Cardiac muscle cell (in vitro differentiated cells and primary cell): ENCODE results near the gene BRIP1. TPM values are rescaled to one million over a fixed set of nuclear protein-coding genes. Genes with fewer than 3 reads are reported as not detected.

Experiments
- DNase-seq, 2 donors: peaks; one replicate each; pipeline versions ENCODE4 v3.0.0 to v3.0.0-alpha.2; 2010 to 2017; ENCODE audit warnings: low read depth in 1 of 2, low spot score in 1 of 2
- H3K27ac ChIP-seq: fragments of 200-600 bp; sonication (generic); 2 replicates; pipeline ENCODE4 v1.5.1; 2016
- H3K27me3 ChIP-seq: fragments of 200-600 bp; sonication (generic); 2 replicates; pipeline ENCODE4 v1.6.0; 2016; ENCODE audit warnings: control low read depth
- H3K36me3 ChIP-seq: fragments of 200-600 bp; sonication (generic); 2 replicates; pipeline ENCODE4 v1.5.1; 2016; ENCODE audit warnings: control low read depth
- H3K4me1 ChIP-seq: fragments of 200-600 bp; sonication (generic); 2 replicates; pipeline ENCODE4 v1.8.1; 2017; ENCODE audit warnings: low read depth, mild to moderate bottlenecking, mixed run types
- H3K4me3 ChIP-seq: fragments of 200-600 bp; sonication (generic); 2 replicates; pipeline ENCODE4 v1.5.1; 2016; ENCODE audit warnings: mild to moderate bottlenecking
- H3K9me3 ChIP-seq: fragments of 200-600 bp; sonication (generic); 2 replicates; pipeline ENCODE4 v1.5.1; 2017; ENCODE audit warnings: low read depth, mild to moderate bottlenecking, control low read depth
- CTCF ChIP-seq: IDR thresholded peaks from 2 replicates; pipeline ENCODE4 v1.5.1; 2012; ENCODE audit warnings: low read depth, mild to moderate bottlenecking, low read length
- polyA plus RNA-seq: library from polyadenylated mRNA; unstranded; fragments of >200 nt; fragmentation: Nextera tagmentation; extraction: Ambion mirVana; gene quantifications from 2 replicates; pipeline ENCODE4 v1.2.1, GENCODE V29; 2016
- total RNA-seq: library from RNA; depleted of rRNA; stranded (reverse); fragments of >200 nt; gene quantifications from 2 replicates; pipeline ENCODE4 v1.2.3, GENCODE V29; 2016

The BRIP1 gene
- total and polyA plus RNA-seq, 2 experiments from 2014 or later, result 3.1 to 9.2 TPM

- Histone ChIP-seq H3K4me1 (no peaks in the 10 kb centered on the region), H3K27me3 (no peaks in the 10 kb centered on the region), H3K36me3 (no peaks in the 10 kb centered on the region), H3K27ac (no peak overlapping the region), H3K9me3 (no peaks in the 10 kb centered on the region), H3K4me3 (no peak overlapping the region)
- DNase-seq, result no peak
- no peak for TF ChIP-seq CTCF
These were observed 216.8 kb downstream of the BRIP1 start for GRCh38 chr17:61646482-61646881.

DNA sequence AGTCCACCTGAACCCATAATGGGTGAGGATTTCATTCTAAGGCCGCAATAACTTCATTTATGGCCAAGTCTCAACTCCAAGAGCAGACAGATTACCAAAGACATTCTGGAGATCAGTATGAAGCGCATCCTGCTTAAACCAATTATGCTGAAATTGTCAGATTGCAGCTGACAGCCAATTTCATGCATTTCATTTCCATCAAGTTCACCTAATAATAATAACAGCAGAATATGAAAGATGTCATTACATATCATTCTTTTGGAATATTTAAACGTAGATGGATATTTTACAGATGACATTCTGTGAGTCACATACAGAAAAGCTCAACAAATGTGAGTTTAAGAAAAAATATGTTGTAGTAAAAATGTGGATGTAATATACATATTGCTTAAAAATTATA is 217.4 kb downstream of the BRIP1 start:
- no peaks in the 10 kb centered on the region for H3K27me3 ChIP-seq
- DNase-seq, result no peak
- no peak for TF ChIP-seq CTCF
- no peaks in the 10 kb centered on the region for H3K4me1 ChIP-seq
- no peak overlapping the region for H3K27ac ChIP-seq
- no peaks in the 10 kb centered on the region for H3K36me3 ChIP-seq
- no peaks in the 10 kb centered on the region for H3K9me3 ChIP-seq
- H3K4me3 ChIP-seq, result no peak overlapping the region

GRCh38 chr17:61644800-61645774 is 218.2 kb downstream of the BRIP1 start:
- TF ChIP-seq CTCF, result no peak
- H3K4me1 ChIP-seq, result no peaks in the 10 kb centered on the region
- H3K27me3 ChIP-seq, result no peaks in the 10 kb centered on the region
- DNase-seq, result no peak
- H3K27ac ChIP-seq, result no peak overlapping the region
- no peaks in the 10 kb centered on the region for H3K36me3 ChIP-seq
- no peak overlapping the region for H3K4me3 ChIP-seq
- no peaks in the 10 kb centered on the region for H3K9me3 ChIP-seq

GRCh38 chr17:61642768-61643167 is 220.6 kb downstream of the BRIP1 start:
- DNase-seq, result no peak
- Histone ChIP-seq H3K4me3 (no peak overlapping the region), H3K27me3 (no peaks in the 10 kb centered on the region), H3K9me3 (no peaks in the 10 kb centered on the region), H3K36me3 (no peaks in the 10 kb centered on the region), H3K27ac (no peak overlapping the region), H3K4me1 (no peaks in the 10 kb centered on the region)
- TF ChIP-seq CTCF, result no peak

DNA sequence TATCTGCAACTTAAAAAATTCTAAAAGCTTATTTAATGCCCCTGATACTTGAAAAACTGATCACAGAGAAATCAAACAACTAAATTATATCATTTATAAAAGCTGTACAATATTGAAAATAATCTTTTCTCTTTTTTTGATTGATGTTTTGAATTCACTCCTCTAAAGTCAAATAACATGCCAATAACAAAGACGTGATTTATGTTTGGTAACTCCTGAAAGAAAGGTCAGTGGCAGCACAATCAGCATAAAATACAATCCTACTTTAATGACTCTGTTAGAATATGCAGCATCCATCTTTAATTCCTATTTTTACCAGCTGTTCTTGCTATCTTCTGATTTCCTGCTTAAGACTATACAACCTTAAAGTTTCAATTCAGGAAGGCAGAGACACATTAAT is 221.6 kb downstream of the BRIP1 start:
- no peaks in the 10 kb centered on the region for H3K36me3 ChIP-seq
- no peak for DNase-seq
- no peaks in the 10 kb centered on the region for H3K4me1 ChIP-seq
- H3K4me3 ChIP-seq, result no peak overlapping the region
- no peak overlapping the region for H3K27ac ChIP-seq
- H3K9me3 ChIP-seq, result no peaks in the 10 kb centered on the region
- no peak for TF ChIP-seq CTCF
- H3K27me3 ChIP-seq, result no peaks in the 10 kb centered on the region
